ENCODE data around the gene ZC3H15. TPM values are rescaled to one million over a fixed set of nuclear protein-coding genes. Genes with fewer than 3 reads are reported as not detected.

The ZC3H15 gene
- total RNA-seq, 1 donor from 2014 or later = 42.9 TPM

DNA sequence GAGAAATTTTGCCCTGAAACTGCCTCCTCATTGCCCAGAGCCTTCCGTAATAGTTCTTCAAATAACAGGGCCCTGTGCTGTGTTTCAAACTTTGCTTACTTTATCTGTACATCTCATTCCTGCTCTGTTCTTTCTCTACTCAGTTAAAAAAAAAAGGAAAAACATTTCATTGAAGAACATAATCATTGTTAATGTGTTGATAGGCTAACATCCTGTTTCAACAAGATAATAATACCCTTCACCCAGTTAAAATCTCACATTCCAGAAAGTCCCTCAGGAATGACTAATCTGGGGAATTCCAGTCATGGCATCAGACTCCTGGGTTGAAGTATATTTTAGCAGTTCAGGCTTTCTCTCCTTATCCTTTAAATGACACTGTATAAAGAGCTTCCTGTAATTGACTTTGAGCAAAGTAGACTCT is 58.2 kb downstream of the ZC3H15 start:
- peak; percentile 69 for ATAC-seq
- peak overlapping the region; percentile 58 for H3K27ac ChIP-seq
- TF ChIP-seq, protein P1, sequence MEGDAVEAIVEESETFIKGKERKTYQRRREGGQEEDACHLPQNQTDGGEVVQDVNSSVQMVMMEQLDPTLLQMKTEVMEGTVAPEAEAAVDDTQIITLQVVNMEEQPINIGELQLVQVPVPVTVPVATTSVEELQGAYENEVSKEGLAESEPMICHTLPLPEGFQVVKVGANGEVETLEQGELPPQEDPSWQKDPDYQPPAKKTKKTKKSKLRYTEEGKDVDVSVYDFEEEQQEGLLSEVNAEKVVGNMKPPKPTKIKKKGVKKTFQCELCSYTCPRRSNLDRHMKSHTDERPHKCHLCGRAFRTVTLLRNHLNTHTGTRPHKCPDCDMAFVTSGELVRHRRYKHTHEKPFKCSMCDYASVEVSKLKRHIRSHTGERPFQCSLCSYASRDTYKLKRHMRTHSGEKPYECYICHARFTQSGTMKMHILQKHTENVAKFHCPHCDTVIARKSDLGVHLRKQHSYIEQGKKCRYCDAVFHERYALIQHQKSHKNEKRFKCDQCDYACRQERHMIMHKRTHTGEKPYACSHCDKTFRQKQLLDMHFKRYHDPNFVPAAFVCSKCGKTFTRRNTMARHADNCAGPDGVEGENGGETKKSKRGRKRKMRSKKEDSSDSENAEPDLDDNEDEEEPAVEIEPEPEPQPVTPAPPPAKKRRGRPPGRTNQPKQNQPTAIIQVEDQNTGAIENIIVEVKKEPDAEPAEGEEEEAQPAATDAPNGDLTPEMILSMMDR (IDR thresholded peaks at IDR 0.05) = no peak

GRCh38 chr2:186546846-186547245 is 60.8 kb downstream of the ZC3H15 start:
- H3K36me3 ChIP-seq = no peaks in the 10 kb centered on the region
- no peak overlapping the region for H3K4me3 ChIP-seq
- H3K27ac ChIP-seq = no peak overlapping the region
- intact Hi-C loops (cut with DNase I) = no loop called here
- peaks cover 3% of the 10 kb centered on the region for H3K4me1 ChIP-seq
- H3K9me3 ChIP-seq = no peaks in the 10 kb centered on the region
- H3K27me3 ChIP-seq = no peaks in the 10 kb centered on the region
- DNase-seq = no peak
- no peak for ATAC-seq
- TF ChIP-seq, protein P1 (IDR thresholded peaks at IDR 0.05) = no peak

More for the DNA sequence above, 58.2 kb downstream of the ZC3H15 start:
- Histone ChIP-seq H3K9me3 (no peaks in the 10 kb centered on the region), H3K27me3 (no peaks in the 10 kb centered on the region), H3K4me1 (peaks cover 3% of the 10 kb centered on the region), H3K4me3 (no peak overlapping the region), H3K36me3 (no peaks in the 10 kb centered on the region)
- DNase-seq = no peak
- intact Hi-C loops (cut with DNase I) = no loop called here

DNA sequence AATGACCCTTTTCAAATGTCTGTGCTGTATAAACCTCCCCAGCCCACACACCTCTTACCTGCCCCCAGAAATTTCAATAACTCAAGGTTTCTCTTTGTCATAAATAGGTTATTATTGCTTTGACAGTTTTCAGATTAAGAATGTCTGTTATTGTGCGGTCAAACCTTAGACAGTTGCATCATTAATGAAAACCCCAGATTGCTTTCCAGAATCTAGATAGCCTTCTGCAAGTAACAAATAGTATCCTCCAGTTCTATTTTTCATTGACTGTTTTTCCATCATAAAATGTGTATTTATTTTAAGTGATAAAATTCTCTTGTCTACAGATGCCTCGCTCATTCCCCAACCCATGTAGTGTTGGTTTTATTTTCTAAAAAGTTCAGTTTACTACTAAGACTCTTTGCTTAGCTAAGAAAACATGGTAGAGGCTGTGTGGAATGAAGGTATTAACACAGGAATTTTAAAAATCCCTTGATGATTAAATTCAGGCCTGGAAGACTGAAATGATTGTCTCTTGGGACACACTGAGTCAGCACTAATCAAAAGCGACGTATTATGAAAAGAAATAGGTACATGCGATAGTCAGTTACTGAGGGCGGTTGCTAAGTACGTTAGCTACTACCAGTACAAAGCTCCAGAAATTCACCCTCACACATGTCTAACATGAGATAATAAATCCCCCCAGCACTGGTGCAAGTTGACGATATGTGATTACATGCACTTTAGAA is 65.4 kb downstream of the ZC3H15 start:
- ATAC-seq (no peak), DNase-seq (no peak)
- Histone ChIP-seq H3K9me3 (no peaks in the 10 kb centered on the region), H3K4me3 (no peak overlapping the region), H3K36me3 (no peaks in the 10 kb centered on the region), H3K27me3 (no peaks in the 10 kb centered on the region), H3K27ac (no peak overlapping the region), H3K4me1 (no peaks in the 10 kb centered on the region)
- intact Hi-C loops (cut with DNase I) = no loop called here
- TF ChIP-seq, protein P1 (IDR thresholded peaks at IDR 0.05) = no peak

DNA sequence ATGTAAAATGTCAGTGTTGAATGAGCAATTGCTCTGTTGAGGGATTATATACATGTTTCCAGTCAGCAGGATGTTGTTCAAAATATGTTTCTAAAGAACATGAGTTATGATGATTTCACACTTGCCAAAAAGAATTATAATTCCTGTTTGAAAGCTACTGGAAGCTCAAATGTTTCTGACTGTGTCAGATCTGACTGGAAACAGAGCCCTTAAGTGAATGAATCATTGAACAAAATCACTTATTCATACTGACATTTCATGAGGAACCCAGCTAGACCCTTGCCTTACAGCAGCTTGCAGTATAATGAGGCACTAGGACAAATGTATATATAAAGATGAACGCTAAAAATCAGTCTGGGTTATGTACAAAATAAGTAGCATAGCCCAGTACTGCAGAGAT is 68.4 kb downstream of the ZC3H15 start:
- no peaks in the 10 kb centered on the region for H3K4me1 ChIP-seq
- H3K9me3 ChIP-seq = no peaks in the 10 kb centered on the region
- no peak for DNase-seq
- intact Hi-C loops (cut with DNase I) = no loop called here
- no peaks in the 10 kb centered on the region for H3K27me3 ChIP-seq
- H3K36me3 ChIP-seq = no peaks in the 10 kb centered on the region
- TF ChIP-seq, protein P1 (IDR thresholded peaks at IDR 0.05) = no peak
- no peak overlapping the region for H3K27ac ChIP-seq
- no peak overlapping the region for H3K4me3 ChIP-seq
- no peak for ATAC-seq

DNA sequence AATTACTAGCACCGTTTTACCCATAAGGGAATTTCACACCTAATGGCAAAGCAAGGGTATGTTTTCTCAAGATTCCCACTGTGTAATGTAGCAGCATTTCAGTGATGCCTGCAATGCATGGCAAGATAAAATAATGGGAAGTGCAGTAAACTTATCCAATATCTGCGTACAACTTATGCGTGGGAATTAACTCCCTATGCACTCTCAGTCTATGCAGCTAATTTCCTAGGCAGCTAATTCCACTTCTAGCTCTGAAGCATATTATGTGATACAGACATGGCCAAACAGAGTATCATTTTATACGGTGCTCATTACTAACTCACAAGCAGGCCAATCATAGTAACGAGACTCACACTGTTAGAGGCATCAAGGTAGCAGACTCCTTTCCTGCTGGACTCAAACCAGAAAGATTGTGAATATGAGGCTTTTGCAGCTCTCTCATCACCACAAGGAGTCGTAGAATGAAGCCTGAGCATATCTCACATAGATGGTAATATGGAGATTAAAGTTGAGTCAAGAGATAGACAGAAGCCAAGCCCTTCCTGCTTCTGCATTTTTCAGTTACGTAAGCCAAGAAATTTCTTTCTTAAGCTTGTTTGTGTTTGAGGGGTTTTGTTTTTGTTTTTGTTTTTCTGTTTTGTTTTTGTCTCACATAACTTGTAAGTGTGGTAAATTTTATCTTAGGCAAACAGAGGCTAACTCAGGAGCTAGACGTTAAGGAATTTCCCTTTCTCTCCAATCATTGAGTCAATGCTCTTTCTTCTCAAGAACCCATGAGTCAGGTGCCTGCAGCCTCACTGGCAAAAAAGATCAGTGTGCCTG is 69.0 kb downstream of the ZC3H15 start:
- no peaks in the 10 kb centered on the region for H3K36me3 ChIP-seq
- intact Hi-C loops (cut with DNase I) = no loop called here
- no peaks in the 10 kb centered on the region for H3K4me1 ChIP-seq
- H3K4me3 ChIP-seq = no peak overlapping the region
- TF ChIP-seq, protein P1 (IDR thresholded peaks at IDR 0.05) = no peak
- H3K27ac ChIP-seq = no peak overlapping the region
- no peaks in the 10 kb centered on the region for H3K9me3 ChIP-seq
- no peaks in the 10 kb centered on the region for H3K27me3 ChIP-seq
- DNase-seq = no peak
- no peak for ATAC-seq

All from upper lobe of right lung (tissue), 1 donor.